A549 (cell line): ENCODE results near the gene PTPN12. TPM values are rescaled to one million over a fixed set of nuclear protein-coding genes. Genes with fewer than 3 reads are reported as not detected.

Experiments
- ATAC-seq, 2 experiments: fragments of 200-7000 bp in 1 of 2; fragments of >200 bp in 1 of 2; cut with Nextera tagmentation in 1 of 2; cut with Tn5 transposase in 1 of 2; 3 replicates each; pipeline versions ENCODE4 v1.8.0 to v1.9.1; 2018 to 2020; ENCODE audit warnings: mild to moderate bottlenecking in 1 of 2, moderate library complexity in 1 of 2
- CTCF ChIA-PET: fragments of 300-600 bp; sonication (Branson Sonifier 250); formaldehyde crosslinking; extraction: SDS; loops from one replicate; lab custom pipeline; 2021; ENCODE audit warnings: antibody characterized with exemption, inconsistent platforms; lab: Yijun Ruan, JAX
- POLR2A ChIA-PET: fragments of 350-600 bp; formaldehyde crosslinking; extraction: SDS; loops from one replicate; lab custom pipeline; 2021; ENCODE audit warnings: antibody characterized with exemption, inconsistent platforms; lab: Yijun Ruan, JAX
- DNase-seq, 2 experiments: peaks; one replicate each; pipeline versions ENCODE4 v3.0.0 to v3.0.0-alpha.2; 2011 to 2016; ENCODE audit warnings: low read depth in 1 of 2, low spot score in 1 of 2
- FAIRE-seq: peaks from 2 replicates; lab custom pipeline; 2011; peaks lifted over from hg19 to GRCh38; lab: Jason Lieb, UNC
- H3K27ac ChIP-seq, 2 experiments: fragments of >200 bp; sonication (Bioruptor Twin); formaldehyde crosslinking; 3 replicates each; pipeline ENCODE4 v1.5.1; 2016 to 2017
- H3K4me1 ChIP-seq: fragments of >200 bp; sonication (Bioruptor Twin); formaldehyde crosslinking; 3 replicates; pipeline ENCODE4 v1.6.1; 2016
- H3K4me2 ChIP-seq: fragments of >200 bp; sonication (Bioruptor Twin); formaldehyde crosslinking; 3 replicates; pipeline ENCODE4 v1.6.1; 2016
- H3K4me3 ChIP-seq: fragments of >200 bp; sonication (Bioruptor Twin); formaldehyde crosslinking; 3 replicates; pipeline ENCODE4 v1.5.1; 2016
- H3K9me3 ChIP-seq: fragments of >200 bp; sonication (Bioruptor Twin); formaldehyde crosslinking; 3 replicates; pipeline ENCODE4 v1.6.1; 2016
- BCL3 ChIP-seq: fragments of >200 bp; sonication (Bioruptor Twin); formaldehyde crosslinking; IDR thresholded peaks from 3 replicates; pipeline ENCODE4 v1.6.1; 2016
- BHLHE40 ChIP-seq: IDR thresholded peaks from 2 replicates; pipeline ENCODE4 v1.6.1; 2012; ENCODE audit warnings: low read depth, low read length, inconsistent platforms
- CBX2 ChIP-seq: fragments of 200-600 bp; sonication (generic); IDR thresholded peaks from 2 replicates; pipeline ENCODE4 v1.6.1; 2016; ENCODE audit warnings: low read depth, mild to moderate bottlenecking, borderline replicate concordance
- CEBPB ChIP-seq, 2 experiments: fragments of >200 bp in 1 of 2; sonication (Bioruptor Twin) in 1 of 2; formaldehyde crosslinking in 1 of 2; IDR thresholded peaks; 2 replicates each; pipeline ENCODE4 v1.6.1; 2012 to 2016
- ESRRA ChIP-seq: fragments of 150-350 bp; IDR thresholded peaks from 2 replicates; pipeline ENCODE4 v1.6.1; 2014; ENCODE audit warnings: mild to moderate bottlenecking, low read length, borderline replicate concordance
- FOSB ChIP-seq: fragments of 250-450 bp; sonication (Bioruptor Pico); IDR thresholded peaks from 2 replicates; pipeline ENCODE4 v1.5.0; 2020; ENCODE audit warnings: mild to moderate bottlenecking, moderate library complexity
- GATA3 ChIP-seq: IDR thresholded peaks from 2 replicates; pipeline ENCODE4 v1.6.1; 2012; ENCODE audit warnings: borderline replicate concordance
- HDAC2 ChIP-seq: fragments of 200-600 bp; sonication (generic); IDR thresholded peaks from 2 replicates; pipeline ENCODE4 v1.6.1; 2016
- HOXA7 ChIP-seq: fragments of 250-450 bp; sonication (Bioruptor Pico); IDR thresholded peaks from 2 replicates; pipeline ENCODE4 v1.5.0; 2020; ENCODE audit warnings: mild to moderate bottlenecking, moderate library complexity
- HOXB13 ChIP-seq: fragments of 250-450 bp; sonication (Bioruptor Pico); IDR thresholded peaks from 2 replicates; pipeline ENCODE4 v1.5.0; 2020; ENCODE audit warnings: low read depth, mild to moderate bottlenecking, moderate library complexity
- JUNB ChIP-seq: fragments of >200 bp; sonication (Bioruptor Twin); formaldehyde crosslinking; IDR thresholded peaks from 2 replicates; pipeline ENCODE4 v1.6.1; 2016
- KDM1A ChIP-seq: fragments of 200-600 bp; sonication (generic); IDR thresholded peaks from 2 replicates; pipeline ENCODE4 v1.6.1; 2016; ENCODE audit warnings: low read depth, mild to moderate bottlenecking
- MYC ChIP-seq: IDR thresholded peaks from 2 replicates; pipeline ENCODE4 v1.6.1; 2012; ENCODE audit warnings: mild to moderate bottlenecking, inconsistent platforms, low read length, improper control_type of control experiment, borderline replicate concordance
- NFE2L2 ChIP-seq: fragments of 150-350 bp; conservative IDR thresholded peaks from 2 replicates; pipeline ENCODE4 v1.6.1; 2014; ENCODE audit warnings: low read length
- PBX3 ChIP-seq: IDR thresholded peaks from 2 replicates; pipeline ENCODE4 v1.6.1; 2012
- PHF8 ChIP-seq: fragments of 200-600 bp; sonication (generic); IDR thresholded peaks from 2 replicates; pipeline ENCODE4 v1.6.1; 2016; ENCODE audit warnings: low read depth, mild to moderate bottlenecking, antibody characterized with exemption, moderate library complexity, borderline replicate concordance
- POLR2A ChIP-seq: IDR thresholded peaks from 2 replicates; pipeline ENCODE4 v1.6.1; 2012; ENCODE audit warnings: mild to moderate bottlenecking, low read length
- POLR2AphosphoS2 ChIP-seq: conservative IDR thresholded peaks from 2 replicates; pipeline ENCODE4 v1.6.1; 2012; ENCODE audit warnings: low read length, improper control_type of control experiment, inconsistent platforms
- RAD21 ChIP-seq, 2 experiments: fragments of >200 bp in 1 of 2; sonication (Bioruptor Twin) in 1 of 2; formaldehyde crosslinking in 1 of 2; IDR thresholded peaks in 1 of 2; conservative IDR thresholded peaks in 1 of 2; 2 replicates in 1 of 2; 3 replicates in 1 of 2; pipeline ENCODE4 v1.6.1; 2012 to 2018; ENCODE audit warnings: inconsistent platforms in 1 of 2
- RARB ChIP-seq: fragments of 250-450 bp; sonication (Bioruptor Pico); IDR thresholded peaks from 2 replicates; pipeline ENCODE4 v1.8.0; 2021; ENCODE audit warnings: mild to moderate bottlenecking, moderate library complexity
- RNF2 ChIP-seq: fragments of 200-600 bp; sonication (generic); IDR thresholded peaks from 2 replicates; pipeline ENCODE4 v1.6.1; 2016; ENCODE audit warnings: low read depth, mild to moderate bottlenecking, antibody characterized with exemption, moderate library complexity, borderline replicate concordance
- SREBF2 ChIP-seq: fragments of 450-650 bp; IDR thresholded peaks from 2 replicates; pipeline ENCODE4 v1.6.1; 2014; ENCODE audit warnings: mild to moderate bottlenecking, moderate library complexity
- WGBS: methylation state at CpG from one replicate; pipeline ENCODE4 v1.1.6; 2017; ENCODE audit errors: missing lambda C conversion rate; 5-methylcytosine and 5-hydroxymethylcytosine counted together
- polyA plus RNA-seq, 4 experiments: library from polyadenylated mRNA; depleted of rRNA in 3 of 4; stranded (reverse); fragments of >200 nt; fragmentation: RNase III in 1 of 4; extraction: RNeasy Plus Mini Kit Qiagen cat#74134 plus additional on column Dnase treatment in 1 of 4; gene quantifications; 2 replicates in 3 of 4; 3 replicates in 1 of 4; pipeline ENCODE4 v1.2.3, GENCODE V29; 2011 to 2017
- TF ChIP-seq, protein P1 (sequence below): fragments of >200 bp; sonication (Bioruptor Twin); formaldehyde crosslinking; IDR thresholded peaks from 2 replicates; pipeline ENCODE4 v1.6.1; 2016

The PTPN12 gene
- polyA plus RNA-seq, 2 of the 4 experiments (the other 2 are of a cell fraction) = 76.3 to 105 TPM

- no peak for TF ChIP-seq HDAC2
- TF ChIP-seq POLR2AphosphoS2 = no peak
- DNase-seq (no peak), ATAC-seq (no peak), FAIRE-seq (no peak)
- Histone ChIP-seq H3K4me3 (no peak overlapping the region), H3K4me2 (0 out of 3 replicates have a peak overlapping the region, but pooled peaks have one; percentile 7), H3K4me1 (peaks cover 70% of the 10 kb centered on the region), H3K9me3 (no peaks in the 10 kb centered on the region), H3K27ac (no peak overlapping the region)
- POLR2A ChIA-PET = no interaction called here
- CTCF ChIA-PET = interaction anchor here (0.6 kb wide), 1 partner anchor 207 kb away, joined by 3 read pairs; no protein-coding TSS in a partner anchor
- 61% methylated on average over 3 of the region's 3 CpGs for WGBS
Observed at GRCh38 chr7:77561352-77561751, 24.3 kb downstream of the PTPN12 start.

DNA sequence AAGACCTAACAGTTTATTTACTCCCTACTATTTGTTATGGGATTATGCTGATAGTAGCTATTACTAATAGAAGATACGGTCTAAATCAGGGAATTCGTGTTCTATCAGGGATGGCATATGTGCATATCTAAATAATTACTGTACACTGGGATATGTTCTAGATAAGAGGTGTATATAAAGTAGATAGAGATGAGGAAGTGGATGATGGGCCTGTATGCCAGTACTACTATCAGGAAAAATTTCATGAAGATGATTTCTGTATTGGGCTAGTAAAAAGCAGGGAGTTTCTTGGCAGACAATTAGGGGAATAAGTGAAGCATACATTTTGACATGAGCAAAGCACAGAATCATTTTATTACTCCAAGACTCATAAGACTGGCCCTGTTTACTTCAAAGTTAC is 26.2 kb downstream of the PTPN12 start:
- H3K9me3 ChIP-seq = no peaks in the 10 kb centered on the region
- POLR2A ChIA-PET = interaction anchor here (0.5 kb wide), 1 partner anchor 118 kb away, joined by 3 read pairs; no protein-coding TSS in a partner anchor
- CTCF ChIA-PET = interaction anchor here (0.6 to 1.8 kb wide), 2 partner anchors 16 to 68 kb away, joined by 4 read pairs; no protein-coding TSS in a partner anchor
- no peak for DNase-seq
- H3K4me2 ChIP-seq = no peak overlapping the region
- 71% methylated on average over 2 of the region's 2 CpGs for WGBS
- no peak for FAIRE-seq
- no peak overlapping the region for H3K27ac ChIP-seq
- peaks cover 81% of the 10 kb centered on the region for H3K4me1 ChIP-seq
- no peak for TF ChIP-seq FOSB (CRISPR knock-in tag)
- no peak for TF ChIP-seq SREBF2
- no peak for TF ChIP-seq POLR2A
- TF ChIP-seq BCL3 = no peak
- no peak for TF ChIP-seq PHF8
- no peak for TF ChIP-seq KDM1A
- no peak for ATAC-seq
- no peak overlapping the region for H3K4me3 ChIP-seq

DNA sequence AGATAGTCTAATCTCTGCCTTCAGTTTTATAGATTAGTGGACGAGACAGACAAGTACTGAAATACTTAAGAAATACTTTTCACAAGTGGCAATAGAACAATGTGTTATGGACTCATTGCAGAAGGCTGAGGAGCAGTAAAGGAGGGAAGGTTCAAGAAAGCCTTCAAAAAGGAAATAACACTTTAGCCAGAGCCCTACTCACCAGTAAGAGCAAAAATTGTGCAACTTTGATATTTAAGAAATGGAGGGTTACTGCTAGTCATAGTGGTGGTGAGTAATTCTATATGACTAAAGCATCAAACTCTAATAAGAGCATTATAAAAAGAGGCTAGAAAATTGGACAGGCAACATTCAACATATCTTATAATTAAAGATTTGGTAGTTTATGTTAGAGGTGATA is 28.8 kb downstream of the PTPN12 start:
- TF ChIP-seq GATA3 (no peak), ESRRA (no peak), SREBF2 (no peak), CEBPB (IDR thresholded peaks at IDR 0.05) (peak; percentile 68 to 69; a peak in 3 of 4 replicates), PBX3 (no peak), JUNB (no peak), BCL3 (0 out of 3 replicates have a peak, but pooled peaks have one; percentile 9)
- Histone ChIP-seq H3K4me1 (peaks cover 80% of the 10 kb centered on the region), H3K4me3 (no peak overlapping the region), H3K27ac (no peak overlapping the region), H3K4me2 (peak overlapping the region; percentile 44), H3K9me3 (no peaks in the 10 kb centered on the region)
- DNase-seq = no peak
- FAIRE-seq = no peak
- ATAC-seq = peak; percentile 47 to 66; a peak in 2 of 6 replicates
- WGBS = 78% methylated on average over 1 of the region's 1 CpG
- ChIA-PET CTCF (interaction anchor here (1.1 to 1.4 kb wide), 5 partner anchors 9 to 24 kb away, joined by 3 to 4 read pairs (median 3); no protein-coding TSS in a partner anchor), POLR2A (interaction anchor here (1.1 kb wide), 1 partner anchor 29 kb away, joined by 3 read pairs; no protein-coding TSS in a partner anchor)

- FAIRE-seq (no peak), ATAC-seq (peak in 1 of 2 experiments; percentile 30; a peak in 2 of 6 replicates), DNase-seq (no peak)
- Histone ChIP-seq H3K4me2 (peak overlapping the region; percentile 44), H3K4me1 (peaks cover 79% of the 10 kb centered on the region), H3K9me3 (no peaks in the 10 kb centered on the region), H3K4me3 (no peak overlapping the region), H3K27ac (0 out of 6 replicates have a peak overlapping the region, but pooled peaks of 1 of the 2 experiments have one; percentile 4)
- TF ChIP-seq HOXA7 (CRISPR knock-in tag) (no peak), SREBF2 (no peak), NFE2L2 (no peak), RARB (CRISPR knock-in tag) (no peak), BHLHE40 (no peak), RNF2 (no peak), HOXB13 (CRISPR knock-in tag) (no peak), BCL3 (no peak), RAD21 (conservative IDR thresholded peaks at IDR 0.05 in 1 of 2, IDR thresholded peaks at IDR 0.05 in 1 of 2) (no peak), MYC (no peak), HDAC2 (no peak), PBX3 (no peak), CBX2 (no peak)
- TF ChIP-seq, protein P1, sequence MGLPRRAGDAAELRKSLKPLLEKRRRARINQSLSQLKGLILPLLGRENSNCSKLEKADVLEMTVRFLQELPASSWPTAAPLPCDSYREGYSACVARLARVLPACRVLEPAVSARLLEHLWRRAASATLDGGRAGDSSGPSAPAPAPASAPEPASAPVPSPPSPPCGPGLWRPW = no peak
- CTCF ChIA-PET = interaction anchor here (1.2 to 1.4 kb wide), 2 partner anchors 14 to 16 kb away, joined by 3 read pairs; no protein-coding TSS in a partner anchor
- WGBS = 92% methylated on average over 9 of the region's 9 CpGs
- POLR2A ChIA-PET = no interaction called here
Observed at GRCh38 chr7:77566421-77566820, 29.3 kb downstream of the PTPN12 start.
